ENCODE results near the gene POLR1C. TPM values are rescaled to one million over a fixed set of nuclear protein-coding genes. Genes with fewer than 3 reads are reported as not detected.
"Not testable (repeated sequence)": the region's sequence is repeated elsewhere in the genome, so short reads cannot be mapped to it uniquely, and the experiment has no call there.

Gene POLR1C
- 10 to 100 TPM; 19.6 to 26.9 TPM for total RNA-seq
- long read RNA-seq, partial matches to known transcripts, result 1 of 7 reads
- long read RNA-seq, other reads (novel, unspliced or antisense), result 3 of 7 reads

DNA sequence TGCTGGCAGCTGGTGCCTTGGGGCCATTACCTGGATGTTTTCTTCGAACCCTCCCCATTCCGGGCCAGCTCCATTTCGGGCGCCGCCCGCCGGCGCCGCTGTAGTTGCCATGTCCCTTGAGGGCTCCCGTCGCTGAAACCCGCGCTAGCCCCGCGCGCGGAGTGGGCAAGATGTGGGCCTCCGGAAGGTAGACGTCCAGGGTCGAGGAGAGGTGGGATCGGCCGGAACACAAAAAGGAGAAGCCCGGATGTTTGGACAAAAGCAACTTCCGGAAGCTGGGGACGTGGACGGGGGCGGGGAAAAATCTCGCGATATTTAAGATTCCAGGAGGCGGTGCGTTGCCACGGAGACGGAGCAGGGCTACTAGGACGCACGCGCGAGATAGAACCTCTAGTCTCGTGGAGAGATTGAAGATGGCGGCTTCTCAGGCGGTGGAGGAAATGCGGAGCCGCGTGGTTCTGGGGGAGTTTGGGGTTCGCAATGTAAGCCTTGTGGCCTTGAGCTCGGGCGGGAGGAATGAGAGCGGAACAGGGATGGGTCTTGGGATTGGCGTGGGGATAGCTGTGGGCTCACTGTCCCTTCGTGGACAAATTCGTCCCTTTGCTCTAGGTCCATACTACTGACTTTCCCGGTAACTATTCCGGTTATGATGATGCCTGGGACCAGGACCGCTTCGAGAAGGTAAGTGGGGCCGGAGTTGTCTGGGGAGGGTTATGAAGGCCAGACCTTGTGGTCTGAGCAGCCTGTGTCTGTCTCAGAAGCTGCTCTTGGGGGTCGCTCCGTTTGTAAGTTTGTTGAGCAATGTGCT lies at the start of gene POLR1C, which contains the start of gene YIPF3:
POLR1C (plus strand) TSS at position 393 of the 808 bp plus-strand sequence; CDS start at position 414, 21 bp downstream.
YIPF3 (minus strand) TSS at position 230 of the 808 bp plus-strand sequence; CDS start at position 111, 119 bp downstream.
- intact Hi-C loops (cut with DNase I, micrococcal nuclease), result no loop called here
- peak; percentile 94 for ATAC-seq
- peak; percentile 97 to 99 for DNase-seq

DNA sequence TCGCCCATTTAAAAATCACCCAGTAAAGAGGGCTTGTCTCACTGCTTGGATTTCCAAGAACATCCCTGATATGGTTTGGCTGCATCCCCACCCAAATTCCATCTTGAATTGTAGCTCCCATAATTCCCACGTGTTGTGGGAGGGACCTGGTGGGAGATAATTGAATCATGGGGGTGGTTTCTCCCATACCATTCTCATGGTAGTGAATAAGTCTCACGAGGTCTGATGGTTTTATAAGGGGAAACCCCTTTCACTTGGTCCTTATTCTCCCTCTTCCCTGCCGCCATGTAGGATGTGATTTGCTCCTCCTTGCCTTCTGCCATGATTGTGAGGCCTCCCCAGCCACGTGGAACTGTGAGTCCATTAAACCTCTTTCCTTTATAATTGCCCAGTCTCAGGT lies 49.6 kb upstream of the POLR1C start:
- DNase-seq, result peak in 1 of 2 donors; percentile 3
- intact Hi-C loops (cut with DNase I, micrococcal nuclease); ATAC-seq: not testable (repeated sequence)

- DNase-seq (peak in 1 of 2 donors; percentile 3), ATAC-seq (no peak)
- intact Hi-C loops (cut with DNase I, micrococcal nuclease), result no loop called here
Observed at GRCh38 chr6:43467752-43468151, 49.1 kb upstream of the POLR1C start.

DNA sequence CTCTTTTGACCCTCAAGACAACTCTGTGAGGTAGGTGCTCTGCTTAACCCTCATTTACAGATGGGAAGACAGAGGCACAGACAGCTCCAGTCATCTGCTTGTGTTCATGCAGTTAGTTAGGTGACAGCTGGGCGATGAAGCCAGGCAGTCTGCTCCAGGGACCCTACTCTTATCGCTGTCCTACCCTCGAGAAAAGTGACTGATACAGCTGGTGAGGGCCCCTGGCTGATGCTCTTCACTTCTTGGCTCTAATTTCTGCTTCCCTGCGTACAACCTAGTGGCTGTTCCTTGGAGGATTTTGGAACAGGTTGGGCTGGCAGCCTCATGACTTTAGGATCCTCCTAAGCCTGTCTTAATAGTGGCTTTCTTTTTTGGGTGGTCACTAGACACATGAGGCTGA lies 48.6 kb upstream of the POLR1C start:
- ATAC-seq (no peak), DNase-seq (peak in 1 of 2 donors; percentile 4)
- intact Hi-C loops (cut with DNase I, micrococcal nuclease), result no loop called here

DNA sequence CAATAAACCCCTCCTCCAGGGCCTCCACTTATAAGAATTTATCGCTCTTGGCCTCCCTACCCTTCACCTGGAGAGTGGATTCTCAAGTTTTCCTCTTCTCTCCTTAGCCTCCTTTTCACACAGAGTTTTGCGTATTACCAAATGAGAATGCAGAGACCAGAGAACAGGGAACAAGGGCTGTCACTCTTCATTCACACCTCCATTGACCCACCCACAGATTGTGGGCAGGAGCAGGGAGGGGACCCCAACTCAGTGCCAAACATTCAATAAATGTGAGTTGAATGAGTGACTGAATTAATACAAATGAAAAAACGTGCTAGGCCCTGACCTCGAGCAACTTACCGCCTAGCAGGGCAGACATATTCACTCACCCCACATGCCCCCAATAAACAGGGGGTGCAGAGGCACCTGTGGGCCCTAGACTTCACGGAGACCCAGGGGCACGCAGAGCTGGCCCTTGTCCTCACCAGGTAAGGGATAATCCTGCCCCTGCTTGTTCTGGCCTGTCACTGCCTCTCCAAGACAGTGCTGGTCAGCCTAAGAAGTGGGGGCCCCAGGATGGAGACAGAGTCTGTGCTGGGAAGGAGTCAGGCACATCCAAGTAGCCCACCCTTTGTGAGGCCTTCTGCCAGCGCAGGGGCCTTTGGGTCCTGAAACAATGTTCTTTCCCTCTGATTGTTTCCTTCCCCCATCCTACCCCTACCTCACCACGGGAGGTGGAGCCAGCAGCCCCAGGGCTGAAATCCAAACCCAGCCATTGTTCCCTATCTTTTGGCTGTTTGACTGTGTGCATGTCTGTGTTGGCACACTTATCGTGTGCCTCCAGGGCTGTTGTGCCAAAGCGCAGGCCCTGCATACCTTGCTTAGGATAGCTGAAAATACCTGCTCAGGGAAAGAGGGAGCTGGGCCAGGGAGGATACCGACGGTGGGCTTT lies 47.9 kb upstream of the POLR1C start:
- DNase-seq, result no peak
- intact Hi-C loops (cut with DNase I, micrococcal nuclease), result no loop called here
- ATAC-seq, result no peak

- intact Hi-C loops (cut with DNase I, micrococcal nuclease), result no loop called here
- DNase-seq (no peak), ATAC-seq (no peak)
Observed at GRCh38 chr6:43469947-43470346, 46.9 kb upstream of the POLR1C start.

DNA sequence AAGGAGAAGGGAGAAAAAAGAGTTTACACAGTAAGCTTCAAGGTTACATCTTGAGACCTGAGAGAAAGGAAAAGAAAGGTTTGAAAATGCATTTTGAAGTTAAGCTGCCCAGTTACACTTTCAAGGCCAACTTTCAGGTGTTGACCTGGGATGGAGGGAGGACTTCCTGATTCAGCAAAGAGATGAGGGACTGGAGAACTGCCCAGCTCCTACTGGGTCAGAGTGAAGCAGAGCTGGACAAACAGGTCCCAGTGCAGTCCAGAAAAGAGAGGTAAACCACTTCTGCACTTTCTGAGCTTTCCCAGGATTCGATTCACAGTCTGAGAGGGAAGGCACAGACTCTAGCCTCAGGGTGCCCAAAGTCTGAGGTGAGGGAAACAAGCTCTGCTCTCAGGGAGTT lies 45.5 kb upstream of the POLR1C start:
- ATAC-seq (no peak), DNase-seq (no peak)
- intact Hi-C loops (cut with DNase I, micrococcal nuclease), result no loop called here

GRCh38 chr6:43472515-43472914 lies 44.4 kb upstream of the POLR1C start:
- intact Hi-C loops (cut with DNase I, micrococcal nuclease), result no loop called here
- ATAC-seq, result no peak
- no peak for DNase-seq

DNA sequence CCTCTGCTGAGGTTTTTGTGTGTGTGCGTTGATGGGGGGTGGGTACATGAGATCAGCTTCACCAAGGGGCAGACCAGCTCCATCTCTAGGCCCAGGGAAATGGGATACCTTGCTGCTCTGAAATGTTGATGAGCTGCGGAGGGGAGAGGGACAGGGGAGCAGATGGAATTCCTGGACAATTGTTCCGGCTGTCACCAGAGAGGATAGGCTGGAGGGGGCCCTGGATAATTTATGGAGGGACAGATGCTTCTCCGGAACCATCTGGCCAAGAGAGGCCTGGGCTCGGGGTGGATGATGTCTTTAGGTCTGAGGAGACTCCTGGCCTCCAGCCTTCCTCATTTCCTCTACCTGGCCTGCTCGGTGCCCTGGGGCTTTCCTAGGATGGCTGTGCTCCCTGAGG lies 41.4 kb upstream of the POLR1C start:
- DNase-seq (no peak), ATAC-seq (no peak)
- intact Hi-C loops (cut with DNase I, micrococcal nuclease), result no loop called here

GRCh38 chr6:43476746-43477145 lies 40.1 kb upstream of the POLR1C start:
- no peak for DNase-seq
- intact Hi-C loops (cut with DNase I, micrococcal nuclease), result no loop called here
- ATAC-seq, result no peak

DNA sequence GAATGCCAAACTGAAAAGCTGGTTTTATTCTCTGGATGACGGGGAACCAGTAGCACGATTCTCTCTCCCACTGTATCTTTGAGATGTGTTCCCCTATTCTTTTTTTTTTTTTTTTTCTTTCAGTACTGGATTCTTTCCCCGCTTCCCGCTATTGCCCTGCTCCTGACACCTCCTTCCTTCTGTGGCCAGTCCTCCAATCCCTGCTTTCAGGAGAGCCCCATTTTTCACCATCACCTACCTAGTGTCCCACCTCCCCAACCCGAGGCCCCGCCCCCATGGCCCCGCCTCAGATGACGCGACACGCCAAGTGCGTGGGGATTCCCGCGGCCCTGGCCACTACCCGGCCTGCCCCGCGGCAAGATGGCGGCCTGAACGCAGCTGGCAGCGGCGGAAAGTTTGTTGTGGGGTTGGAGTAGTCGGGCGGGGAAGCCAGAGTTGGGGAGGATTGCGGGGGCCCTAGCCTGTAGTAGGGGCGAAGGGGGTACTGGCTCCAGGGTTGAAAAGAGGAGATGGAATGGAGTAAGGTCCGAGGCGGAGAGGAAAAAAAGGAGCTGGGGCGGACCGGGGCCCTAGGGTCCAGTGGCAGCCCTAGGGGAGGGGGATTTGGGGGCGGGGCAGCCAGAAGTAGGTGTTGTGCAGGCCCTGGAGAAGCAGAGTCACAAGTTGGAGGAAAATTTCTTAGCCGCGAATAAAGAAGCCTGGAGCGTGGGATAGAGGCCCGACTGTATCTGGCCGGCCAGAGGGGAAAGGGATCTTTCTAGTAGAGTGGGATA lies 39.5 kb upstream of the POLR1C start, which contains the start of gene TJAP1:
TJAP1 (plus strand) TSS at position 336 of the 773 bp plus-strand sequence. CDS start 21,432 bp downstream, outside the sequence.
- DNase-seq, result peak; percentile 90 to 96
- ATAC-seq, result peak; percentile 100
- intact Hi-C loops (cut with DNase I, micrococcal nuclease), result no loop called here

GRCh38 chr6:43478008-43478372 lies 38.9 kb upstream of the POLR1C start:
- intact Hi-C loops (cut with DNase I, micrococcal nuclease), result no loop called here
- DNase-seq, result no peak
- peak; percentile 9 for ATAC-seq

GRCh38 chr6:43481075-43481474 lies 35.8 kb upstream of the POLR1C start:
- no peak for DNase-seq
- no peak for ATAC-seq
- intact Hi-C loops (cut with DNase I, micrococcal nuclease), result no loop called here

DNA sequence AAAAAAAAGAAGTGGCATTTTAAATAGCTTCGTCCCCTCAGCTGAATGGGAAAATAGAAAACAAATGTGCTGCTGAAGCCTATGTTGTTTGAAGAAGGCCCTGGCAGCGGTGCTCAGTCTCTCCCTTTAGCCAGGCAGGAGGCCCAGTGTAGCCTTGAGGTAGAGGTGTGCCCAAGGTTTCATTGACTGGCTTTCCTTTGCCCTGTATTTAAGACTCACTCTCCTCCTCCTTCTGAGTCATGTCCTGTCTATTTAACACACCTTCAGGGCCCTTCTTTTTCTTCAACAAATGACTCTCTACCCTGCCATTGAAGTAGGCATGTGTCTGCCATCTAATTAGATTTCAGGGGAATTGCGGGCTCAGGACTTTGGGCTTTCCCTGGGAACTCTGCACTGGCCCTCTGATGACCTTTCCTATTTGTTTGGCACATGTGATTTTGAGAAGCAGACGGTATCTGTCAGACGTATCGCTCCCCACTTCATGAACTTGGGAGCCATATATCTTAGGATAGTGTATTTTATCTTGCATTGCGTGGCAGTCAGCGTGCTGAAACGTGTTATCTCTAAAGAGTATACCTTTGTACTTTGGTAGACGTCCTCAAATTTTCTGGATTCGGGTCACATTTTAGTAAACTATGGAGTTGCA lies 35.2 kb upstream of the POLR1C start:
- DNase-seq (no peak), ATAC-seq (no peak)
- intact Hi-C loops (cut with DNase I, micrococcal nuclease), result no loop called here

DNA sequence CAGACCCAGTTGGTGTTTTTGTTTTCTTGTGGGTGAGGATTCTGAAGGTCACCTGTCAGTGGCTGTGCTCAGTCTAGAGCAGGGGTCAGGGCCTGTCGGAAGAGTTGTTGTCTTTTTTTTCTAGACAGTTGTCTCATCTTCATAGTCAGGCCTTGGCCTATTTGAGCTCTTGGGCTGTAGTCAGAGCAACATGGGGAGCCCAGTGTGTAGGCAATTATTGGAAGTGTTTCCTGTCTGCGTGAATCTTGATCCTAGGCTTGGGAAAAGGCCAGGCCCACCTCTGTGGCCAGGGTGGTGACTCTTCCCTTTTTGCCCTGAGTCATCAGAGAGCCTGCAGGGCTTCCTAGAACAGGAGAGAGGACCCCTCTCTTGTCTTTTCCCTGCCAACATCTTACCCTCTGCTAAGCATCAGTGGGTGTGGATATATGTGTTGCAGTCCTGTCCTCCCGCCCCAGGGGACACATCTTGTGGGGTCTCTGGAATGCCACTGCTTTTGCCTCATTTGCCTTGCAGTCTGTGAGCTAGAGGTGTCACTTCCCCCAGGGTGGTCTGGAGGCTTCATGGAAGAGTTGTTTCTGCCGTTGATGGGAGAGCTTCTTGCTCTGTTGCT lies 28.1 kb upstream of the POLR1C start:
- intact Hi-C loops (cut with DNase I, micrococcal nuclease), result no loop called here
- ATAC-seq, result no peak
- DNase-seq, result no peak

DNA sequence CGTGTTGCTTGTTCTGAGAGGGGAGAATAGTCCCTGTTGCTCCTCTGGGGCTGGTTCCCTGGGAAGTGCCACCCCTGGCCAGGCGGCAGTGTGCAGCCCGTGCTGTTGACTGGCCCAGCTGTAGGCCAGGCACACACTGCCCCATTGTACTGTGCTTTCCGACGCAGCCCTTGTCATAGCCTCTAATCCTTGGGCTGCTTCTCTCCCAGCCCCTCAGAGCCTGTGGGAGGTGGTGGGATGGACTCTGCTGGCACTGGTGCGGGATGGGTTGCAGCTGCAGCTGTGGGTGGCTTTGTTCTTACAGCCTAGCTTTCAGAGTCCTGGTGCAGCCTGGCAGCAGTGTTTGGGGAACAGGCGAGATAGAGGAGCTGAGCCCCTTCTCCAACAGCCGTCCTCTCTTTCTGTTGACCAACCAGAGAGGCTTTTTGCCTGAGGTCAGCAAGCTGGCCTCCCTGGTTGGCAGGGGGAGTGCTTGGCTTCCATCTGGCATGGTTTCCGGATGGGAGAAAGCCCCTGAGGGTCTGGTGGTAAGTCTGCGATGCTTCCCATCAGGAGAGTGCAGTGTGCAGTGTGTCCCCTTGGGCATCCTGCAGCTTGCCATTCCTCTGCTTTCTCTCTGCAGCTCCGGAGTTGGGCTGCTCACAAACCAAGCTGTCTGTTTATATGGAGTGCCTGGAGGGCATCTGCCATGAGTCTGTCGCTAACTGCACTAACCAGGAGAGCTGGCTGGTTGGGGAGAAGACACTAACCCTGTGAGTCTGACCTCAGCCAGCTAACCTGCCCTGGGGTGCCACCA lies 27.4 kb upstream of the POLR1C start:
- ATAC-seq, result no peak

GRCh38 chr6:43490523-43490939 lies 26.4 kb upstream of the POLR1C start:
- DNase-seq, result no peak
- intact Hi-C loops (cut with DNase I, micrococcal nuclease), result no loop called here
- ATAC-seq, result no peak

More for the DNA sequence above, 27.4 kb upstream of the POLR1C start:
- intact Hi-C loops (cut with DNase I, micrococcal nuclease), result no loop called here
- no peak for DNase-seq

Measured in left colon (tissue), 2 donors.